Ishikawa (cell line): Measurements from ENCODE around the gene RBM5.

Source experiments
- CEBPB ChIP-seq: IDR thresholded peaks from 2 replicates; pipeline ENCODE4 v1.6.1; 2012
- CREB1 ChIP-seq: IDR thresholded peaks from 2 replicates; pipeline ENCODE4 v1.6.1; 2012; ENCODE audit warnings: low read depth
- EGR1 ChIP-seq: IDR thresholded peaks from 2 replicates; pipeline ENCODE4 v1.6.1; 2012
- EP300 ChIP-seq: IDR thresholded peaks from 2 replicates; pipeline ENCODE4 v1.6.1; 2012; ENCODE audit warnings: borderline replicate concordance
- FOXM1 ChIP-seq: IDR thresholded peaks from 2 replicates; pipeline ENCODE4 v1.6.1; 2012; ENCODE audit warnings: low read depth, borderline replicate concordance
- MAX ChIP-seq: IDR thresholded peaks from 2 replicates; pipeline ENCODE4 v1.6.1; 2012
- NFIC ChIP-seq: IDR thresholded peaks from 2 replicates; pipeline ENCODE4 v1.6.1; 2012
- RAD21 ChIP-seq: IDR thresholded peaks from 2 replicates; pipeline ENCODE4 v1.6.1; 2012; ENCODE audit warnings: low read depth
- REST ChIP-seq: IDR thresholded peaks from 2 replicates; pipeline ENCODE4 v1.6.1; 2012; ENCODE audit warnings: low read depth, mild to moderate bottlenecking
- TAF1 ChIP-seq: IDR thresholded peaks from 2 replicates; pipeline ENCODE4 v1.6.1; 2012; ENCODE audit warnings: low read depth, mild to moderate bottlenecking
- TCF12 ChIP-seq: IDR thresholded peaks from 2 replicates; pipeline ENCODE4 v1.6.1; 2012; ENCODE audit warnings: low read depth
- TEAD4 ChIP-seq: IDR thresholded peaks from 2 replicates; pipeline ENCODE4 v1.6.1; 2012
- USF1 ChIP-seq: IDR thresholded peaks from 2 replicates; pipeline ENCODE4 v1.6.1; 2012
- YY1 ChIP-seq: IDR thresholded peaks from 2 replicates; pipeline ENCODE4 v1.6.1; 2012; ENCODE audit warnings: low read depth
- ZBTB7A ChIP-seq: IDR thresholded peaks from 2 replicates; pipeline ENCODE4 v1.6.1; 2012; ENCODE audit warnings: low read depth

Gene RBM5

GRCh38 chr3:50140990-50141389, 52.3 kb downstream of the RBM5 start:
- TF ChIP-seq YY1: no peak
- TF ChIP-seq FOXM1: no peak
- TF ChIP-seq EP300: no peak
- no peak for TF ChIP-seq USF1
- TF ChIP-seq CREB1: no peak
- no peak for TF ChIP-seq CEBPB

GRCh38 chr3:50146316-50146901, 57.7 kb downstream of the RBM5 start:
- TF ChIP-seq CREB1 (no peak), EGR1 (no peak), TCF12 (no peak), YY1 (no peak), ZBTB7A (no peak), RAD21 (peak; percentile 23; the same call in 1 of the 2 replicates)

- TF ChIP-seq ZBTB7A (no peak), TEAD4 (no peak), USF1 (no peak), RAD21 (no peak), YY1 (no peak), REST (no peak), TAF1 (no peak), TCF12 (no peak)
Measured at GRCh38 chr3:50147016-50147415, 58.3 kb downstream of the RBM5 start.

- no peak for TF ChIP-seq CREB1
- TF ChIP-seq EGR1: no peak
Measured at GRCh38 chr3:50147447-50147846, 58.7 kb downstream of the RBM5 start.

- TF ChIP-seq FOXM1 (no peak), CEBPB (no peak), TEAD4 (no peak), USF1 (no peak), CREB1 (no peak), RAD21 (no peak), NFIC (no peak), MAX (no peak), REST (no peak)
Measured at GRCh38 chr3:50147861-50148260, 59.1 kb downstream of the RBM5 start.

GRCh38 chr3:50150404-50150750, 61.7 kb downstream of the RBM5 start:
- TF ChIP-seq NFIC (no peak), TAF1 (no peak), USF1 (no peak), EGR1 (no peak), FOXM1 (no peak)
